GM12865 (cell line): Measurements from ENCODE around the gene STX16.

Source experiments
- DNase-seq: peaks from one replicate; pipeline ENCODE4 v3.0.0; 2010; ENCODE audit warnings: low read depth
- H3K4me3 ChIP-seq: 2 replicates; pipeline ENCODE4 v1.5.1; 2011; ENCODE audit warnings: mild to moderate bottlenecking, low read depth, low read length, control low read depth
- CTCF ChIP-seq: IDR thresholded peaks from 2 replicates; pipeline ENCODE4 v1.5.1; 2011; ENCODE audit warnings: low read length, control low read depth, low read depth, inconsistent platforms; ENCODE audit not compliant: insufficient read depth; ENCODE audit errors: missing control alignments

Gene STX16

DNA sequence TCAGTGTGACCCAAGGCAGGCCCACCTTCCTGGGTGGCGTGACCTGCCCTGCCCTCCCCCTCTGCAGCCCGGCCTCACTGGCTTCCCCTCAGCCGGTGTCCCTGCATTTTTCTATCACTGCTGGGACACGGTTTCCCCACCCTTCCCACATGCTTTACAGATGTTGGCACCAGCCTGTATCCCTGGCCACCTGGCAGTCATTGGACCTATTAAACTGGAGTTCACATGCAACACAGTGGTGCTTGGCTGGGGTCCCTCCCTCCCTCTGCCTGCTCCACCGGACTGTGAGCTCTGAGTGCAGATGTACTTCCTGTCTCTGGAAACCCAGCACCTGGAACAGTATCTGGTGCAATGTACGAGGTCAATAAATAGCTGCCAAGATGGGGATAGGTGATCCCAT lies 25.5 kb upstream of the STX16 start:
- no peak for DNase-seq
- no peak overlapping the region for H3K4me3 ChIP-seq
- no peak for TF ChIP-seq CTCF

DNA sequence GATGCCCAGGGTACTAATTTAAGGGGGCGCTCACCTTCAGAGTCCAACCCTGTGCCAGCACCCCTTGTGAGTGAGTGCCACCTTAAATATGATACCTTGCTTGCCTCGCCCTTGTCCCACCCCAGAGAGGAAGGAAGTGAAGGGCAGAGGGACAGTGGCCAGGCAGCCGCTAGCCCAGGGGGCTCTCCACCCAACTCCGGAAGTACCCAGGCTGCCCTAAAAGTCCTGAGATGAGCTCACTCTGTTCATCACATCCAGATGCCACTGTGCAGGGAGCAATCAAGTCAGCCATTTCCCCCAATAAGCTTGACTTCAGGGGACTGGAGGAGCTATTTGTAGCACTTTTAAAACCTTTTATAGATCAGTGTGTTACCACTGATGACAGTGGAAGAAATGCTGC lies 25.0 kb upstream of the STX16 start:
- no peak for DNase-seq
- no peak for TF ChIP-seq CTCF
- H3K4me3 ChIP-seq: no peak overlapping the region

DNA sequence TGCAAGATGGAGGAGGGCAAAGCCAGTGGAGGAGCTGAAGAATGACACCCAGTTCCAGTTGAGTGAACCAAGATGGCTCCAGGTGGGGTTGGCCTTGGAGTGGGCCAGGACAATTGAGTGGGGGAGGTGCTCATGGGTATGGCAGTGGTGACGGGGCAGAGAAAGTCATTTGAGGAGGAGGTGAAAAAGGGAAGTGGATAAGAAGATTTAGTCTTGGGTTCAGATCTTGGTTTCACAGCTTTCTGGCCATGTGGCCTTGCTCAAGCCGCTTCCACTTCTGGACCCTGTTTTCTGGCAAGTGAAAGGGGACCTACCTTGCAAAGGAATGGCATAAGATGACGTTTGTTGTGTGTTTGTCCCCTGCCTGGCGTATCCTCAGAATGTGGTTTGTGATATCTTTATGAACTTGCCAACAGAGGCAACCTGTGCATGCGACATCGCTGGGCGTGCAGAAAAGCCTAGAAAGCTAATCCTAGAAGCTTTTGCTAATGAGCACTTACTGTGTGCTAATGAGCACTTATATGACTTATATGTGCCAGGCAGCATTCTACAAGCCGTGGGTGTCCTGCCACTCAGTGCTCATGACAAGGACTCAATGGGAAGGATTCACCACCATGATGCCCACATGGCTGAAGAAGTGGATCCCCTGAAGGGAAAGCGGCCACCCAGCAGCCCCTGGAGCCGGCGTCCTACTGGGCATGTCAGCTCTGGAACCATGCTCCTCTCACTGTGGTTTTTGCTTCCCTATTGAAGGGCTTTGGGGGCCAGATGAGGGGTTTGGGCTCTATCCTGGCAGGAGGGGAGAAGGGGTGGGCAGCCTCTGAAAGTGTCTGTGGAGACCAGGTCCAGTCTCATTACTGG lies 23.6 kb upstream of the STX16 start:
- peak; percentile 41 for DNase-seq
- no peak overlapping the region for H3K4me3 ChIP-seq
- TF ChIP-seq CTCF: no peak

DNA sequence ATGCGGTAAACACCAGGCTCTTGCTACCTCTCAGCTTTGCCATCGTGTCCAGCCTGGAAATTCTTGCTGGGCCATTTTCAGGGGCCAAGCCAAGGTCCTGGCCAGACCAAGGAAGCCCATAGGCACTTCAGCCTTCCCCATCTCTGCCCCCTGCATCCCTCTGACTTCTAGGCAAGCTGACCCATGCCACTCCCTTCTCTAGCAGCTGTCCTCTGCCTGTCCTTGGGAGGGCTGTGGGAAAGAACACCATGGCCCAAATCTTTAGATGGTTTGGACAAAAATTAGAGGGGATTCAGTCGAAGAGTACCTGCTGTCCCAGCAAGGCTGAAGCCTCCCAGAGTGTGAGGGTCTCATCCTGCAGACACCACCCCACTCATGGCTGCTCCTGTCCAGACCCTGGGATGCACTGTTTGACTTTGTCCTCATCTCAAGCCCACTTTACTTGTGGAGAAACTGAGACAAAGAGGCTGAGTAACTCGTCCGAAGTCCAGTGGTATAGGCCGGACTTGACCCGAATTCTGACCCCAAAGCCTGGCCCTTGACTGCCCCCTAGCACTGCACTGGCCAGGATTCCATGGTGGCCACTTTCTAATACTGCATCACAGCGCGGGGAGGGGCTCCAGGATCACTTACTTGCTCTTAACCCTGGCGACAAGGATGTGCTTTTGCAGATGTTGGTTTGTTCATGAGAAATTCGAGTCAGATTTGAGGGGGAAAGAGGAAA lies 22.4 kb upstream of the STX16 start:
- H3K4me3 ChIP-seq: no peak overlapping the region
- no peak for DNase-seq
- TF ChIP-seq CTCF: no peak

GRCh38 chr20:58629215-58629580 lies 21.9 kb upstream of the STX16 start:
- no peak for DNase-seq
- H3K4me3 ChIP-seq: no peak overlapping the region
- no peak for TF ChIP-seq CTCF

DNA sequence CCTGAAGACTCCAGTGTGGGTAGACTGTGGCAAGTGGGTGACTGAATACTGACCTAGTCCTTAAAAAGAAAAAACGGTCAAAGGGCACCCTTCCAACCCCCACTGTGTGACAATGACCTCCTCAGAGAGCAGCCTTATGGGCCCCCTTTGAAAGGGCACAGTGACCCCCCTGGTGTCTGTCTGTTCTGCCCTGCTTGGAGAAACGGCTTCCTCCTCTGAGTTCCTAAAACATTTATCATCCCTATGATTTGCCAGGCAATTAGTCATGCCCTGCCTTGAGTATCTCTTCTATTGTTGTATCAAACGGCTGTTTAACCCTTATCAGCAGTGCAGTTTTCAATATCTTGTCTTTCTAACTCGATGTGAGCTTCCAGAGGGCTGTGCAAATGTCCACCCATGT lies 21.0 kb upstream of the STX16 start:
- no peak for TF ChIP-seq CTCF
- DNase-seq: no peak

More for the DNA sequence above, 21.0 kb upstream of the STX16 start:
- no peak overlapping the region for H3K4me3 ChIP-seq
